HG03439 (cell line): ENCODE data around the gene PTPRT.

Experiments used
- ATAC-seq: cut with Tn5 transposase; IDR thresholded peaks from one replicate; pipeline ENCODE4 v1.9.1; 2021; ENCODE audit warnings: mild to moderate bottlenecking, moderate library complexity; ENCODE audit not compliant: unreplicated experiment

The PTPRT gene

DNA sequence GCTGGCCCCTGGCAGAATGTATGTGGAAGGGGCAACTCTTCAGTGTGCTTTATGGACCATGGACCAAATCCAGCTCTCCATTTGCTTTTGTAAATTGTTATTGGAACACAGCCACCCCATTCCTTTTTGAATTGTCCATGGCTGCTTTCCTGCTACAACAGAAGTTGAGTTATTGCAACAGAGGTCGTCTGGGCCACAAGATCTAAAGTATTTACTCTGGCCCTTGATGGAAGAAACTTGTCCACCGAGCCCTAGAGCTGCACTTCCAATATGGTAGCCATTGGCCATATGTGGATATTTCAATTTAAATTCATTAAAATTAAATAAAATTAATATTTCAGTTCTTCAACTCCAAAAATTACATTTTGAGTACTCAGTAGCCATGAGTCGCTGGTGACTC is 543.5 kb downstream of the PTPRT start:
- no peak for ATAC-seq

DNA sequence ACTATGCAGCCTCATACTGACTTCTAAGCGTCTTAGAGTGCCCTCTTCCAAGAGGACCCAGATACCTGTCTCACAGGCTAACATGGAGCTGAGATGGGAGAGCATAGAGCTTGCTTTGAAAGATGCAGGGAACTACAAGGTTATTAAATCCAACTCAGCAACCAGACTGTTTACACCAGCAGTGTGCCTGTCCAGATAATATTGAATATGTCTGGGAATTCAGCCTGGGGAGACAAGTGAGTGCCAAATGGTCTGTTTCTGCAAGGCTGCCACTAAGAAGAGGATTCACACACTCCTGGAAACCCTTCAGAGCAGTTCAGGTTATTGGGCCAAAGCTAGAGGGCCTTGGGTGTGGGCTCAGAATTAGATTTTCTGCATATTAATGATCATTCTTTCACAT is 547.8 kb downstream of the PTPRT start:
- ATAC-seq, result no peak

DNA sequence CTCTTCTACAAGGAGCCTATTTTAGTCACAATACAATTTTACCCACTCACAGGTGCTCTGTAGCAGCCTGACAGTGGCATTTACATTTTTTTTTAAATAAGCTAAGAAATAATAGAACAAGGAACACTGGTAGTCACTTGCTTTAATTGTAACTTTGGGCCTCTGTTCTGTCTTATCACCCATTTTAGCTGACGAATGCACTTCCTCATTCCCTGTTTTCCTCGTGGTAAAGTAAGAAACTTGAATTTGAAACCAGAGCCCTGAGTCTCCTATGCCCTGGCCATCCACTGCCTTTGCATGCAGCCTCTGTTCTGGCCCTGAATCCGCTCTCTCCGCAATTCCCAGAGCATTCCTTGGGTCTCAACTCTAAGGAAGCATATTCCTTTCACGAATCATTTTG is 550.6 kb downstream of the PTPRT start:
- ATAC-seq, result no peak

GRCh38 chr20:42635699-42636411 is 553.9 kb downstream of the PTPRT start:
- no peak for ATAC-seq

DNA sequence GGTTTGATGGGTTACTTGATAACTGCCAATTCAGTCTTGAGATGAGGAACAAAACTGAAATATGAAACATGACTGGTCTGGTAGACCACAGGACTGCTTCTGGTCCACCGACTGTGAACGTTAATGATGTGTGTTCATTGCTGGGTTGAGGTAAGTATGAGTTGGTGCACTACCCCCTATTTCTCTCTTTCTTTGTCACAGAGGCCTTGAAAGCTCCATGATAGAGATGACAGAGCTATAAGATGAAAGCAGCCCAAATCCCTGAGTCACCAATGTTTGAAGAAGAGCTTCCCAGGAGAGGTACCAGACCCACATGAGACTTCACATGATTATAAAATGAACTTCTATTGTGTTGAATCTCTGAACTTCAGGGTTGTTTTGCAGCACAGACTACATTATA is 555.5 kb downstream of the PTPRT start:
- ATAC-seq, result no peak

DNA sequence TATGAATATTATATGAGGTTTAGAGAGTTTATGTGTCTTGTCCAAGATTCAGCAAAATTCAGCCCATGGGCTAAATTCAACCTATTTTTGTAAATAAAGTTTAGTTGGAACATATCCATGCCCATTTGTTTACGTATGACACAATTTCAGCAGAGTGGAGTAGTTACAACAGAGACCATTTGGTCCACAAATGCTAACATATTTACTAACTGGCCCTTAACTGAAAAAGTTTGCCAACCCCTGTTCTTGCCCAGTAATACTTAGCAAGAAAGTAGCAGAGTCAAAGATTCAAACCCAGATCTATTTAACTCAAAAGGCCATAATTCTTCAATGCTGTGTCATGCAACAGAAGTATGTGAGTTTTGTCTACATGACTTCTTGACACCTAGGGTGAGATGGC is 561.0 kb downstream of the PTPRT start:
- ATAC-seq, result no peak

DNA sequence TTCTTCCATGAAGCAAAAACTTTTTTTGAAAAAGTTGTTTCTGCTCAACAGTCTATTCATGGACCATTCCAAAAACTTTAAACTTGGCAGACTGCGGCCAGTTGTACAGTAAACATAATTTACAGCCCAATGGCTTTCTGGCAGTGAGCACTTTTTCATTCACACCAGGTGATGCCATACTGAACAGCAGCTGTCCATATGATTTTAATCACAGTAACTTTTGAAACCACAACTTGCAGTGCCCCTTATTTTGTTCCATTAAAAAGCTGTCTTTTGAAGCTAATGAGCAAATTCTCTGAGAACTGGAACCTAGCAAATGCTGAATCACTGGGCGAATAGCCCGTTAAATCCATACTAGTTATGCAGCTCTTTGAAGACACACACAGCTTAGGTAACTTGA is 576.6 kb downstream of the PTPRT start:
- no peak for ATAC-seq

- no peak for ATAC-seq
These were observed 577.5 kb downstream of the PTPRT start for GRCh38 chr20:42611889-42612837.

DNA sequence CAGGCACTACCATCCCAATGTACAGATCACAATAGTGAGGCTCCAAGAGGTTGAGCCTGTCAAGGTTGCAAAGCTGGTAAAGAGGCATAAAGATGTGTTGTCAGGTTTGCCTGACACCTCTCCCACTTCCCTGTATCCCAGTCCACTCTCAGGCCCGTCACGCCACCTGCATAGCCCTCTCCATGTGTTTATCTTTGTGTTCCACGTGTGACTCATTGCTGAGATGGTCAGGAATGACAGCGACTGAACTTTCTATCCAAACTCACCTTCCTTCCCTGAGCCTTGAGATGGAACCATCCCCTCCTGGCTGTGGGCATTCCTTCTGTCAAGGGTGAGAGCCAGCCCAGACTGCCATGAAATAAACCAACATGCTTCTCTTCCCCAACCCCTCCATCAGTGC is 578.3 kb downstream of the PTPRT start:
- no peak for ATAC-seq

- no peak for ATAC-seq
These were observed 579.6 kb downstream of the PTPRT start for GRCh38 chr20:42610070-42610469.

GRCh38 chr20:42609618-42610017 is 580.1 kb downstream of the PTPRT start:
- ATAC-seq, result no peak

GRCh38 chr20:42604998-42605956 is 584.4 kb downstream of the PTPRT start:
- ATAC-seq, result no peak

- ATAC-seq, result no peak
These were observed 586.1 kb downstream of the PTPRT start for GRCh38 chr20:42603655-42604054.

GRCh38 chr20:42598581-42598980 is 591.1 kb downstream of the PTPRT start:
- ATAC-seq, result no peak

DNA sequence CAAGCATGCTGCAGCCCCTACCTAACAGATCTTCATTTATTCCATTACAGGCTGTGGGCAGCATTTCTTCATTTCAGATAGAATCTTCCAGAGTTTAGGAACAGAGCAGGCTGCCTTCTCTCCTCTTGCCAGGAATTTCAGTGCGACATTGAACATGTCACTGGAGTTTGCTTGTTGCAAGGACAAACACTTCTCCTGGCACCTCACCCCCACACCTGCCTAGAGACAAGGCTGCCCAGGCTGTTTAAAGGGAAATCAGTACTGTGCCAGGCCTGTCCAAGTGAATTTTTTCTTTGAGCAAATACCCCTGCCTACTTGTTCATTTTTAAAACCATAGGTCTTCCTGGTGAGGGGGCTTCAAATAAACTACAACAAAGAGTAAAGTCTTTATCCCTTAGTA is 594.1 kb downstream of the PTPRT start:
- ATAC-seq, result no peak

- no peak for ATAC-seq
These were observed 595.0 kb downstream of the PTPRT start for GRCh38 chr20:42594659-42595058.

GRCh38 chr20:42594011-42594410 is 595.7 kb downstream of the PTPRT start:
- ATAC-seq, result no peak

DNA sequence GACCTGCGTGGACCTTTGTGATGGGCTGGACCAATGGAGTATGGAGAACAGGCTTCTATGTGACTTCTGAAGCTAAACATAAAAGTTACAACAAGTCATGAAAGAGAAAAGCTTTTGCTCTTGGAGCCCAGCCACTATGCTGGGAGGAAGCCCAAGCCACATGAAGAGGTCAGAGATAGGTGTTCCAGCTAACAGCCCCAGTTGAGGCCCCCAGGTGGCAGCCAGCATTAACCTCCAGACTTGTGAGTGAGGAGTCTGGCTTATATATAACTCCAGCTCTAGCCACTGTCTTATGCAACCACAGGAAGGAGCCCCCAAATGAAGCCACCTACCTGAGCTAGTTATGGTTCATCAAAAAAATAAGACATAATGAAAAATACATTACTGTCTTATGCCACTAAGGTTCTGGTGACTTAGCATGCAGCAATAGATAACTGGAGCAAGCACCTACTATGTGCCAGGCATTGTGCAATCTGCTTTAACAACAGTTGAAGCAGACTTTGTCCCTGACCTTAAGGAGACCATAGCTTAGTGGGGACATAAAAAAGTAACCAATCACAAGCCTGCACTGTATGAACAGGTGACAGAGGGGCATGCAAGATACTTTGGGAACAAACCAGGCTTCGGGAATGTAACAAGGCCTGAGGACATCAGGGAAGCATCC is 599.6 kb downstream of the PTPRT start:
- ATAC-seq, result no peak

DNA sequence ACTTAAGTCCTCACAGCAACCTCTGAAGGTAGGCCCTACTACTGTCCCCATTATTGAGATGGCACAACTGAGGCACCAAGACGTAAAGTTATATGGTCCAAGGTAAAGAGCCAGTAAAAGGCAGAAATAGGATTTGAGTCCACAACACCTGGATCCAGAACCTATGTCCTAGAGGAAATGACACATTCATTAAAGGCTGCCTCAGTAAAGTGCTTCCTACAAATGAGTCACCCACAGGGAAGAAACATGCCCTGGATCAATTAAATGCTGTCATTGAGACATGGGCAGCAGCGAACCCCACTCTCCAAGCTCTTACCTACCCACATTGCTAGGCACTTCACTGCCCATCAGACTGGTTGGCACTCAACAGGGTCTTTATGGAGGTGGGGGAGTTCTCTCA is 600.9 kb downstream of the PTPRT start:
- no peak for ATAC-seq

GRCh38 chr20:42587427-42587826 is 602.3 kb downstream of the PTPRT start:
- ATAC-seq, result no peak

- ATAC-seq, result no peak
These were observed 608.4 kb downstream of the PTPRT start for GRCh38 chr20:42581311-42581710.
